Measurements from ENCODE around the gene FASLG.

GRCh38 chr1:172622541-172622940 is 36.4 kb upstream of the FASLG start:
- TF ChIP-seq POLR2A (IDR thresholded peaks at IDR 0.05) (no peak), CTCF (IDR thresholded peaks at IDR 0.05 in 8 of 11, conservative IDR thresholded peaks at IDR 0.05 in 3 of 11) (no peak), POLR2AphosphoS5 (IDR thresholded peaks at IDR 0.05) (no peak)
